Progenitor cell of endocrine pancreas (in vitro differentiated cells): ENCODE measurements around the gene DSCAML1. TPM values are rescaled to one million over a fixed set of nuclear protein-coding genes. Genes with fewer than 3 reads are reported as not detected.
"Not testable (repeated sequence)": the region's sequence is repeated elsewhere in the genome, so short reads cannot be mapped to it uniquely, and the experiment has no call there.

Experiments used
- DNase-seq: peaks from one replicate; pipeline ENCODE4 v3.0.0; 2021; ENCODE audit warnings: low spot score; ENCODE audit not compliant: unreplicated experiment
- H3K27ac Mint-ChIP-seq: 2 replicates; pipeline ENCODE4 v1.8.0; 2021; ENCODE audit warnings: mild to moderate bottlenecking, moderate library complexity, mixed read lengths
- H3K27me3 Mint-ChIP-seq: 2 replicates; pipeline ENCODE4 v1.8.0; 2021; ENCODE audit warnings: mixed read lengths
- H3K36me3 Mint-ChIP-seq: 2 replicates; pipeline ENCODE4 v1.8.0; 2022; ENCODE audit warnings: mixed read lengths; ENCODE audit not compliant: insufficient read depth
- H3K4me1 Mint-ChIP-seq: 2 replicates; pipeline ENCODE4 v1.8.0; 2021; ENCODE audit warnings: low read depth, mixed read lengths
- H3K4me3 Mint-ChIP-seq: 2 replicates; pipeline ENCODE4 v1.8.0; 2021; ENCODE audit warnings: low read depth, mild to moderate bottlenecking, moderate library complexity, mixed read lengths
- H3K9me3 Mint-ChIP-seq: 2 replicates; pipeline ENCODE4 v1.8.0; 2021; ENCODE audit warnings: low read depth, mixed read lengths
- CTCF ChIP-seq: fragments of 200-600 bp; sonication (generic); IDR thresholded peaks from one replicate; pipeline ENCODE4 v1.5.0; 2021; ENCODE audit warnings: antibody characterized with exemption, mild to moderate bottlenecking; ENCODE audit not compliant: unreplicated experiment
- total RNA-seq: library from RNA; stranded (reverse); gene quantifications from 2 replicates; pipeline ENCODE4 v1.2.1, GENCODE V29; 2021

DSCAML1 gene
- total RNA-seq, 1 donor from 2014 or later: 2.7 TPM

GRCh38 chr11:117816151-117816741 lies 19.2 kb upstream of the DSCAML1 start:
- DNase-seq: peak; percentile 58
- no peaks in the 10 kb centered on the region for H3K9me3 Mint-ChIP-seq
- no peaks in the 10 kb centered on the region for H3K36me3 Mint-ChIP-seq
- TF ChIP-seq CTCF: no peak
- peak overlapping the region; percentile 29 for H3K4me3 Mint-ChIP-seq
- peak overlapping the region; percentile 93 for H3K27ac Mint-ChIP-seq
- peaks cover 15% of the 10 kb centered on the region for H3K27me3 Mint-ChIP-seq
- H3K4me1 Mint-ChIP-seq: peaks cover 58% of the 10 kb centered on the region

- Mint-ChIP-seq H3K4me3 (no peak overlapping the region), H3K27ac (peak overlapping the region; percentile 78), H3K36me3 (no peaks in the 10 kb centered on the region), H3K9me3 (no peaks in the 10 kb centered on the region), H3K4me1 (peaks cover 59% of the 10 kb centered on the region), H3K27me3 (peaks cover 25% of the 10 kb centered on the region)
- DNase-seq: no peak
- no peak for TF ChIP-seq CTCF
These were observed 18.3 kb upstream of the DSCAML1 start for GRCh38 chr11:117815262-117815803.

GRCh38 chr11:117814766-117815261 lies 17.8 kb upstream of the DSCAML1 start:
- peak overlapping the region; percentile 78 for H3K27ac Mint-ChIP-seq
- TF ChIP-seq CTCF: no peak
- DNase-seq: no peak

GRCh38 chr11:117814204-117814765 lies 17.3 kb upstream of the DSCAML1 start:
- Mint-ChIP-seq H3K27me3 (peaks cover 33% of the 10 kb centered on the region), H3K27ac (peak overlapping the region; percentile 78), H3K4me3 (no peak overlapping the region), H3K36me3 (no peaks in the 10 kb centered on the region), H3K4me1 (peaks cover 54% of the 10 kb centered on the region), H3K9me3 (no peaks in the 10 kb centered on the region)
- DNase-seq: no peak
- no peak for TF ChIP-seq CTCF

More at GRCh38 chr11:117814766-117815261, 17.8 kb upstream of the DSCAML1 start:
- Mint-ChIP-seq H3K36me3 (no peaks in the 10 kb centered on the region), H3K9me3 (no peaks in the 10 kb centered on the region), H3K27me3 (peaks cover 30% of the 10 kb centered on the region), H3K4me1 (peaks cover 56% of the 10 kb centered on the region), H3K4me3 (peak overlapping the region; percentile 37)

- Mint-ChIP-seq H3K27me3 (peaks cover 54% of the 10 kb centered on the region), H3K4me1 (peaks cover 32% of the 10 kb centered on the region)
- not testable (repeated sequence) for DNase-seq, H3K36me3 Mint-ChIP-seq, H3K4me3 Mint-ChIP-seq, H3K27ac Mint-ChIP-seq, H3K9me3 Mint-ChIP-seq
These were observed 13.0 kb upstream of the DSCAML1 start for GRCh38 chr11:117810056-117810451.
